Measurements from ENCODE around the gene ZFYVE19.

GRCh38 chr15:40838756-40839155 is 31.9 kb downstream of the ZFYVE19 start:
- TF ChIP-seq POLR2A (IDR thresholded peaks at IDR 0.05) (no peak), CTCF (IDR thresholded peaks at IDR 0.05) (no peak)
